ENCODE results near the gene SAP30L. TPM values are rescaled to one million over a fixed set of nuclear protein-coding genes. Genes with fewer than 3 reads are reported as not detected.

SAP30L gene
- total and polyA plus RNA-seq, 10 donors, result 17.4 to 43.5 (median 34.0) TPM

DNA sequence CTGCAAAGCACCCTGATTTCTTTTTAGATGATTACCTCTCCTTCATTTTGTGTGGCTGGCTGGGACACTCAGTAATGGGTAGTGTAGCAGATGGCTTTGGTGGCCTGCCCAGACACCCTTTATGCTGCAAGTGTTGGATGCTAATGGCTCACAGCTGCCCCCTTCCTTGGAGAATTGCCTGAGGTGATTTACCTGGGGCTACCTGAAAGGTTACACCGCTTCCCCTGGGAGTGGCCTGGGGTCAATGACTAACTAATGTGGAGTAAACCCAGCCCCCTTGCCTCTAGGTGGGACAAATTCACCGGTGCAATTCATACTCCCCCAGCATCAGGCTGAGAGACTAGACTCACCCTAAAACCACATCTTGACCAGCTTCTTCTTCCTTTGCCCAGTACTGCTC lies 55.8 kb downstream of the SAP30L start:
- H3K9me3 ChIP-seq, result no peaks in the 10 kb centered on the region
- no peaks in the 10 kb centered on the region for H3K36me3 ChIP-seq
- 59 to 77% (median 66%) methylated on average over 2 of the region's 2 CpGs for WGBS, 5 donors
- TF ChIP-seq POLR2A (IDR thresholded peaks at IDR 0.05), result no peak
- TF ChIP-seq, protein P1, sequence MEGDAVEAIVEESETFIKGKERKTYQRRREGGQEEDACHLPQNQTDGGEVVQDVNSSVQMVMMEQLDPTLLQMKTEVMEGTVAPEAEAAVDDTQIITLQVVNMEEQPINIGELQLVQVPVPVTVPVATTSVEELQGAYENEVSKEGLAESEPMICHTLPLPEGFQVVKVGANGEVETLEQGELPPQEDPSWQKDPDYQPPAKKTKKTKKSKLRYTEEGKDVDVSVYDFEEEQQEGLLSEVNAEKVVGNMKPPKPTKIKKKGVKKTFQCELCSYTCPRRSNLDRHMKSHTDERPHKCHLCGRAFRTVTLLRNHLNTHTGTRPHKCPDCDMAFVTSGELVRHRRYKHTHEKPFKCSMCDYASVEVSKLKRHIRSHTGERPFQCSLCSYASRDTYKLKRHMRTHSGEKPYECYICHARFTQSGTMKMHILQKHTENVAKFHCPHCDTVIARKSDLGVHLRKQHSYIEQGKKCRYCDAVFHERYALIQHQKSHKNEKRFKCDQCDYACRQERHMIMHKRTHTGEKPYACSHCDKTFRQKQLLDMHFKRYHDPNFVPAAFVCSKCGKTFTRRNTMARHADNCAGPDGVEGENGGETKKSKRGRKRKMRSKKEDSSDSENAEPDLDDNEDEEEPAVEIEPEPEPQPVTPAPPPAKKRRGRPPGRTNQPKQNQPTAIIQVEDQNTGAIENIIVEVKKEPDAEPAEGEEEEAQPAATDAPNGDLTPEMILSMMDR (IDR thresholded peaks at IDR 0.05 in 8 of 11, conservative IDR thresholded peaks at IDR 0.05 in 3 of 11), result no peak
- no peak for TF ChIP-seq POLR2AphosphoS5 (IDR thresholded peaks at IDR 0.05)
- H3K4me1 ChIP-seq, result peaks cover 0 to 9% (median 0%) of the 10 kb centered on the region in 6 donors
- intact Hi-C loops (cut with DNase I; ENCODE audit: low total_unique reads), result no loop called here
- peak; percentile 36 for DNase-seq
- peaks cover 0 to 16% (median 0%) of the 10 kb centered on the region in 7 donors for H3K27me3 ChIP-seq (replicated peaks in 1 of 7)
- H3K4me3 ChIP-seq, result no peak overlapping the region
- H3K27ac ChIP-seq, result no peak overlapping the region

DNA sequence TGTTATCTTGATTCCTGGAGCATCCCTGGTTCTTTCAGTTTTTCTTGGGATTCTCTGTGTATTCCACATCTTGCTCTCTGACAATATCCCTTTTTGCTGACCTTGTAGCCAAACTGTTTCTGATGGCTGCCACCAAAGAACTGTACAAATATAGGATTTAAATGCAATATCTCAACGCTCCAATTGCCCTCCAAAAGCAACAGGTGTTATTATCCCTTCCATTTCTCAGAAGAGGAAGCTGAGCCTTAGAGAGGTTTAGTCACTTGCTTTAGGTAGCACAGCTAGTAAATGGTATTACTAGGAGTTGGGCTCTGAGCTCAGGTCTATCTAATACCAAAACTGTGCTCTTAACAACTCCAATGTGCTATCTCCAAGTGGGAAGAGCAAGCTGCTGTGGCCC lies 56.4 kb downstream of the SAP30L start:
- no peaks in the 10 kb centered on the region for H3K9me3 ChIP-seq
- no peak overlapping the region for H3K27ac ChIP-seq
- peaks cover 0 to 9% (median 0%) of the 10 kb centered on the region in 6 donors for H3K4me1 ChIP-seq
- H3K27me3 ChIP-seq (replicated peaks in 1 of 7), result peaks cover 0 to 10% (median 0%) of the 10 kb centered on the region in 7 donors
- intact Hi-C loops (cut with DNase I; ENCODE audit: low total_unique reads), result no loop called here
- H3K4me3 ChIP-seq, result no peak overlapping the region
- TF ChIP-seq POLR2AphosphoS5 (IDR thresholded peaks at IDR 0.05) (no peak), POLR2A (IDR thresholded peaks at IDR 0.05) (no peak)
- TF ChIP-seq, protein P1 (IDR thresholded peaks at IDR 0.05 in 8 of 11, conservative IDR thresholded peaks at IDR 0.05 in 3 of 11), result no peak
- WGBS, 5 donors, result 80 to 100% (median 90%) methylated on average over 1 of the region's 1 CpG
- no peak for DNase-seq
- no peaks in the 10 kb centered on the region for H3K36me3 ChIP-seq

DNA sequence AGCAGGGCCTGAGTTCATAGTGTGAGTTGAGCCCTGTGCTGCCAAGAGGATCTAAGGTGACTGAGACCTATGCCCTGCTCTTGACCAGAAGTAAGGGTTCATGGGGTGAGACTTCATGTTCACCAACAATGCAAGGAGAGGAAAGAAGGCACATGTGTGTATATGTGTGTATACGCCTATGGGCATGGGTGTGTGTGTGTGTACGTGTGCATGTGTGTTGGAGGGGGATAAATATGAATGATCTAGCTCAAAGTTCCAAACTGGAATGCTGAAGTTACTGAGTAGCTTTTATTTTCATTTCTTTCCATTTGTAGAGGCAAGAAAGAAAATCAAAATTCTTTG lies 57.9 kb downstream of the SAP30L start:
- Histone ChIP-seq H3K36me3 (no peaks in the 10 kb centered on the region), H3K27ac (no peak overlapping the region), H3K4me3 (peak overlapping the region in 1 of 8 donors; percentile 55), H3K9me3 (no peaks in the 10 kb centered on the region), H3K27me3 (replicated peaks in 1 of 7) (peaks cover 0 to 4% (median 0%) of the 10 kb centered on the region in 7 donors), H3K4me1 (peaks cover 0 to 9% (median 0%) of the 10 kb centered on the region in 6 donors)
- intact Hi-C loops (cut with DNase I; ENCODE audit: low total_unique reads), result no loop called here
- 79 to 94% (median 83%) methylated on average over 2 of the region's 2 CpGs for WGBS, 5 donors
- TF ChIP-seq, protein P1 (IDR thresholded peaks at IDR 0.05 in 8 of 11, conservative IDR thresholded peaks at IDR 0.05 in 3 of 11), result no peak
- TF ChIP-seq POLR2A (IDR thresholded peaks at IDR 0.05) (no peak), POLR2AphosphoS5 (IDR thresholded peaks at IDR 0.05) (no peak)
- DNase-seq, result no peak

DNA sequence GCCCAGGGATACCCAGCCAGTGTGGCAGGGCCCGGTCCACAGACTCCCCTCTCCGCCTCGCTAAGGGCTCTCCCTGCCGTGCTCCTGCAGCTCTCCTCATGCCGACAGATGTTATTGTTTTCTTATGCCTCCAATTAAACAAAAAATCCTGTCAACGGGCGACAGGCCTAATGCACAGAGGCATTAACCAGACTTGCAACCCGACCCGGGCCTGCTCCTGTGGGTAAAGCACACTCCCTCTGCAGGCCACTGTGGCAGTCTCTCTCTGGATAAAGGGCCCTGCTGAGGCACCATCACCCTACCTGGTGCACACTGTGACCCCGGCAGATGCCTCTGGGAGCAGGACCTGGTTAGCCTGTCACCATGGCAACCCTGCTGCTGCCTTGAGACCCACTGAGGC lies 59.8 kb downstream of the SAP30L start:
- 72 to 96% (median 79%) methylated on average over 7 to 10 of the region's 10 CpGs for WGBS, 5 donors

More for the DNA sequence above, 59.8 kb downstream of the SAP30L start:
- DNase-seq, result peak; percentile 49
- no peaks in the 10 kb centered on the region for H3K36me3 ChIP-seq
- TF ChIP-seq POLR2AphosphoS5 (IDR thresholded peaks at IDR 0.05), result no peak
- TF ChIP-seq, protein P1 (IDR thresholded peaks at IDR 0.05 in 8 of 11, conservative IDR thresholded peaks at IDR 0.05 in 3 of 11), result no peak
- TF ChIP-seq POLR2A (IDR thresholded peaks at IDR 0.05), result no peak
- no peak overlapping the region for H3K27ac ChIP-seq
- peaks cover 0 to 4% (median 0%) of the 10 kb centered on the region in 7 donors for H3K27me3 ChIP-seq (replicated peaks in 1 of 7)
- H3K9me3 ChIP-seq, result no peaks in the 10 kb centered on the region
- H3K4me1 ChIP-seq, result peaks cover 0 to 9% (median 0%) of the 10 kb centered on the region in 6 donors
- intact Hi-C loops (cut with DNase I; ENCODE audit: low total_unique reads), result no loop called here
- no peak overlapping the region for H3K4me3 ChIP-seq
